GM20000 (cell line): ENCODE results near the gene CMSS1.

ENCODE experiments used
- DNase-seq: peaks from one replicate; pipeline ENCODE4 v3.0.0; 2012; ENCODE audit warnings: low spot score
- TF ChIP-seq, protein P1 (sequence below): IDR thresholded peaks from 2 replicates; pipeline ENCODE4 v1.5.1; 2012; ENCODE audit warnings: mild to moderate bottlenecking, control low read depth; ENCODE audit errors: extremely low read depth, missing control alignments

The CMSS1 gene

DNA sequence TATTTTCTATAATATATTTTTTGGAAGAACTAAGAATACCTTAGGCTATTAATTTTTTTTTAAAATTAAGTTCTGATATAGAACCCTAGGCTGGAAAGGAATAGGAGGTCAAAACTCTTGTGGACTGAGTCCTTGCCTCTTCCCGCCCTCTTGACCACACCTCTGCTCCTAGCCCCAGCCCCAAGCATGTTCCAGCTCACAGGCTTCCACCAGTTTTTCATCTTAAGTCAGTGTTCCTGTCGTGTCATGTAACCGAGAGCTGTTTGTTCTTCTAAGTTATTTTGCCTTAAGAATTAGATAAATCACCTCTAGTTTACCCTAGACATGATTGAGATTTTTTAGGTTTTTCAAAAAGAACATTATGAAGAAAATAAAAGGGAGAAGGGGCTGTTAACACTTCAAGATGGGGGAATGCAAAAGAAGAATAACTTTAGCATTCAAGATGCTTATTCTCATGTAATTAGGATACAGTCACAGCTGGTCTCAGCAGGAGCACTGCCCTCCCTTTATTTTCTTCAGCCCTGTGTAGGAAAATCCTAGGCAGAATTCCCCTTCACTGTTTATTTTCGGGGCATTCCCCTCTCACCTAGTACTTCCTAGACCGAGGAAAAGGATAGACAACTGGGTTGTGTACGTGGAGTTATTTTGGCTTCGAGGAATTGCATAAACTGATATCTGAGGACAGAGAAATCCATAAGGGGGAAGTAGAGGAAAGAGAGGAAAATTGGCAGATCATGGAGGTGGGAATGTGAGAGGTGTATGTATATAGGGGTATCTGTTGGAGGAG lies 110.2 kb downstream of the CMSS1 start:
- TF ChIP-seq, protein P1, sequence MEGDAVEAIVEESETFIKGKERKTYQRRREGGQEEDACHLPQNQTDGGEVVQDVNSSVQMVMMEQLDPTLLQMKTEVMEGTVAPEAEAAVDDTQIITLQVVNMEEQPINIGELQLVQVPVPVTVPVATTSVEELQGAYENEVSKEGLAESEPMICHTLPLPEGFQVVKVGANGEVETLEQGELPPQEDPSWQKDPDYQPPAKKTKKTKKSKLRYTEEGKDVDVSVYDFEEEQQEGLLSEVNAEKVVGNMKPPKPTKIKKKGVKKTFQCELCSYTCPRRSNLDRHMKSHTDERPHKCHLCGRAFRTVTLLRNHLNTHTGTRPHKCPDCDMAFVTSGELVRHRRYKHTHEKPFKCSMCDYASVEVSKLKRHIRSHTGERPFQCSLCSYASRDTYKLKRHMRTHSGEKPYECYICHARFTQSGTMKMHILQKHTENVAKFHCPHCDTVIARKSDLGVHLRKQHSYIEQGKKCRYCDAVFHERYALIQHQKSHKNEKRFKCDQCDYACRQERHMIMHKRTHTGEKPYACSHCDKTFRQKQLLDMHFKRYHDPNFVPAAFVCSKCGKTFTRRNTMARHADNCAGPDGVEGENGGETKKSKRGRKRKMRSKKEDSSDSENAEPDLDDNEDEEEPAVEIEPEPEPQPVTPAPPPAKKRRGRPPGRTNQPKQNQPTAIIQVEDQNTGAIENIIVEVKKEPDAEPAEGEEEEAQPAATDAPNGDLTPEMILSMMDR: no peak
- DNase-seq: no peak

DNA sequence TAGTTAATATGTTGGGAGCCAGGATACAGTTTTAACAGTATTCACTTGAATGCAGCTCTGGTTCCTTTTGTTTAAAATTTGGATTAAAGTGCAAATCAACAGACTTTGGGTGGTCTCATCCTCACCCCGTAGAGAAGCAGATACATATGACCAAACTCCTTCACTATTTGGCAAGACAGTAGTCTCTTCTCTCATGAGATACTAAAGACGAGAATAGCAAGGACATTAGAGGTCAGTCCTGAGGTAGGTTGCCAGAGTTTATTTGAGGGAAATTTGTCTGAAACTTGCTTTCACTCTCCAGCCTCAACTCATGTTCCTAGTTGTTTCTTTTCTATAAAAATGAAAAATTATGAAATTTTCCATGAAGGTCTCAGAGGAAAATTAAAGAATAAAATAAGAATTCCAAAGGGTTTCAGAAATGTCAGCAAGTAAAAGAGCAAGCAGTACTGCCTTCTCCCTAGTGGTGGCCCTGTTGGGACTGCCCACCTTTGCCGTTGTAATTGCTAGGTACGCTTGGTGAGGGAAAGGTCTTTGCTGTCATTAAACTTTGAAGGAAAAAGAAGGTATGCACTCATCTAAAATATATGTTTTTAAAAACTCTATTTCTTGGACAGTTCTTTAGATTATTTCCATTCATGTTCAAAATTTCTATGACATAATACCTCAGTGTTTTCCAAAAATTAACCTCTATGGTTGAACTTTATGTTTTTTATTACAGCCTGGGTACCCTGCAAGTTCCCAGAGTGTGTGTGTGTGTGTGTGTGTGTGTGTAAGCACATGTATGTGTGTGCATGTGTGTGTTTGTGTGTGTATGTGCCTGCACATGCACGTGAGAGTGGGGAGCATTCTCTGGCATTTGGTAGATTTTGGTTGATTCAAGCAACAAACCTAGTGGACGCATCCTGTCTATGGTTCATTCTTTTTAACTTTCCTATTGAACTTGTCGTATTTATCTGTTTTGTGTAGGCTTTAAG lies 111.4 kb downstream of the CMSS1 start:
- DNase-seq: no peak

DNA sequence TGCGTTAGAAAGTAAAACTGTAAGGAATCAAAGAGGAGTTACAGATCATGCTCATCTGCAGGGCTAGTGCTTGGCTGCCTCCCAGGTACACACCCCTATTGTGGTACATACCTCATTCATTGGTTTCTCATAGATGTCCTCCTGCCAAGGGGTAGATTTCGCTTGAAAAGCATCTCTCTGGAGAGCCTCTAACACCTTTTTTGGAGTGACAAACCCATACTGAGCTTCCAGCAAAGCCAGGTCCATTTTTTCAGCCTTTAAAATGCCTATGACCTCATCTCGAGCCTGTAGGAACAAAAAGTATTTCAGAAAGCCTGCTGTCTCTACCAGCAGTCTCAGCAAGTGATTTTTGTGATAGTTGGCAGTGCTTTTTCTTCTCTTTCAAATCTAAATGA lies 112.1 kb downstream of the CMSS1 start:
- no peak for DNase-seq
- TF ChIP-seq, protein P1: no peak

More for the DNA sequence above, 111.4 kb downstream of the CMSS1 start:
- TF ChIP-seq, protein P1: no peak

DNA sequence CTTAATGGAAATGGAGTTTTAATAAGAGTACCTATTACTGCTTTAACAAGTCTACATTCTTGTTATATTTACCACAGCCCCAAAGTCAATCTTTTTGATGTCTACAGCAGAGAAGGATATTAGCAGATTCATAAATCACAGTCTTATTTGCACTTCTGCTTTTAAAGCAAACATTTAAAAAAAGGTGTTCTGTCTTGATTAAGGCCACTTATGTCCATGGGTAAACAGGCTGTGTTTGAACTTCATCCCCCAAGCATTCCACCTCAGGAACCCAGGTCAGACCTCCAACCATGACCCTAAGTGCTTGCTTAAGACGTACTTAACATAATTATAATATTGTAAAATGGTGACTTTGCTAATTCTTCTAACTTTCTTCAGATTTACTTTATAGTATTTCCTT lies 113.4 kb downstream of the CMSS1 start:
- TF ChIP-seq, protein P1: no peak
- no peak for DNase-seq

DNA sequence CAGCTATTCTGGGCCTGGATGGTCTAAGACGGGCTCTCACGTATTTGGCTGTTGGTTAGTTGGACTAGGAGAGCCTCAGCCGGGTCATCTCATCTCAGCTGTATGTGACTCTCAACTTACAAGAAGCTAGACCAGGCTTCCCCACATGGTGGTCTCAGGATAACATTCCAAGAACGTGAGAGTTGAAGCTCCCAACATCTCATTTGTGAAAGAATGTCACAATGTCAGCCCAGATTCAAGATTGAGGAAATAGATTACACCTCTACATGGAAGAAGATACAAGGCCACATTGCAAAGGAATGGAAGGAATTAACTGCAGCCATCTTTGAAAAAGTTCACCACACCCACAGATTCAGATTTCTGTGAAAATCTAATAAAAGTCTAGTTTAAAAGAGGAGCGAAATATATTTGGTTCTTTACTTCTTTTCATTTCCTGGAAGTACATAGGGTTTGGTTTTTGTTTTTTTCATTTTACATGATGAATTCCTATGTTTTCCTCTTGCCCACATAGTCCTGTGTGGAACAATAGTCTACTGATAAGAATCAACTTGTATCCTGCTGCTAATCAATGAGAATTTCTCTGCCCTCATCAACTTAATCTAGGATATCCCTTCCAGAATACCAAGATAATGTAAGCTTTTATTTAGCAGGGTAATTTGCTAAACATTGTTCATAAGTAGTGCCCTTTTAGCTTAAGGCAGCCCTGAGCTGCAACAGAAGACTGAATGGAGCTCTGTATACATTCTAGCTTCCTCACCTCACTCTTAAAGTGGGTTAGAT lies 116.5 kb downstream of the CMSS1 start:
- no peak for DNase-seq
- TF ChIP-seq, protein P1: no peak

DNA sequence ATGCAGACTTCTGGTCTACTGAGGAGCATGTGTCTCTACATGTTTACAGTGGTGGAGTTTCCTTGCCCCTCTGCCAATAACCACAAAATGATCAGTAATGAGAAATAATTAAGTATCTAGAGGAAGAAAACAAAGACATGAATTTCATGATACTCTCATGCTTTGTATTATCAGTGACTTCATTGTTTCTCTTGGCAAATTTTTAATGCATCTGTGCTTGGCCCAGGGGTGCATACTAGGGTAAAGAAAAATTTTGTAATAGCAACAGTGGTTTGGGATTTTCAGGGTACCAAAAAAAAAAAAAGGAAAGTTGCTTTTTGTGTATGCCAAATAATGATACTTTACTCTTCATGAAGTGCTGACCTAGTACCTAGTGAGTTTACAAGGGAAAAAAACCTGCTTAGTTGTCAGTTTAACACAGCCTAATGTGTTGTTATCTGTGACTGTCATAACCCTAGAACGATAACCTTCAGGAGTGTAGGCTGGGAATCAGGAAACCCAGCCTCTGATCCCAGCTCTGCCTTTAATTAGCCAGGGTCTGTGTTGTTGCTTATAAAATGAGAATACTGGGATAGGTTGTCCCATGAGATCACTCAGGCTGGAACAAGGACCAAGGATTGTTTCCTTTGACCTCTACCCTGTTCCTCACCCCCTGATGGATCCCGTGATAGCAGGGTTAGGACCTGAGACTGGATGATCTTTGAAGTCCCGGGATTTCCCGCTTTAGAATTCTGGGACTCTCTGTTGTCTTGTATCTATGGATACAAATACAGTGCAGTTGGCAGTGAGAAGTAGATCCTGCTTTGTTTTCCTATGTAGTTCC lies 117.5 kb downstream of the CMSS1 start:
- TF ChIP-seq, protein P1: no peak
- DNase-seq: no peak
